GM06990 (cell line): ENCODE measurements around the gene CACFD1.

ENCODE experiments used
- DNase-seq: peaks from one replicate; pipeline ENCODE4 v3.0.0-alpha.2; 2011; ENCODE audit not compliant: insufficient read length; ENCODE audit errors: extremely low read depth
- H3K27me3 ChIP-seq: replicated peaks from 2 replicates; pipeline ENCODE4 v1.6.0; 2011; ENCODE audit warnings: low read length; ENCODE audit not compliant: control insufficient read depth, insufficient read depth
- H3K36me3 ChIP-seq: 2 replicates; pipeline ENCODE4 v1.5.1; 2011; ENCODE audit warnings: low read length; ENCODE audit not compliant: control insufficient read depth, insufficient read depth
- H3K4me3 ChIP-seq: replicated peaks from 2 replicates; pipeline ENCODE4 v1.5.1; 2011; ENCODE audit warnings: low read depth, mild to moderate bottlenecking, control low read depth, low read length
- CTCF ChIP-seq: IDR thresholded peaks from 2 replicates; pipeline ENCODE4 v1.5.1; 2011; ENCODE audit warnings: low read length, control low read depth, mild to moderate bottlenecking, inconsistent platforms; ENCODE audit not compliant: insufficient read depth, poor library complexity, severe bottlenecking

CACFD1 gene

DNA sequence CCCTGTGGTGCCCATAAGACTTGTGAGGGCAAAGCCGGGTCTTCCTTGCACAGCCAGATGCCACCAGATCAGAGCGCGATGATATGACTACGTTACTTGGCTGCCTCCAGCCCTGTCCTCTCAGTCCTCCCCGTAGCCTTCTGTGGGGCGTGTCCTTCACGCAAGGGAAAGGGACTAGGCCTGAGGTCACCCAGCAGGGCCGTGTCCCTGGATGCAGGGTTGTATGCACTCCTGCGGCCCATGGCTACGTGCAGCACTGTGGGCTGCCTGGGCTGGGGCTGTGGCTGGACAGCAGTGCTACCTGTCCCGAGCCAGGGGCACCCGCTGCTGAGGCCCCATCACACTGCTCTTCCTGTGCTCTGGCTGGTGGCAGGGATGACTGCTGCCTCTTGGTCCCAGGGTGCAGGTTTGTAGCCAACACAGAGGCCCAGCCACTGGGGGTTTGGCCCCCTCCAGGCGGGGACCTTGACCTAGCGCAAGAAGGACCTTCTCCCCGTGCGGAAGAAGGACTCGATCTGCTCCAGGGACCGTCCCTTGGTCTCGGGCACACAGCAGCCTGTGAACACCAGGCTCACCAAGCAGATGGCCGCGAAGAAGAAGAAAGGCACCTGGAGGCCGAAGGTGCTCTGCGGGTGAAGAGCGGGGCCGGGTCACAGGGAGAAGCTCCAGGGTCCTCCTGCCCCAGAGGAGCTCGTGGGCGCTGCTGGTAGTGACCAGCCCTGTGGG is 11.9 kb downstream of the CACFD1 start:
- no peak for TF ChIP-seq CTCF
- no peaks in the 10 kb centered on the region for H3K27me3 ChIP-seq
- no peak overlapping the region for H3K4me3 ChIP-seq
- H3K36me3 ChIP-seq = peaks cover 44% of the 10 kb centered on the region
- no peak for DNase-seq

GRCh38 chr9:133472277-133472645 is 12.5 kb downstream of the CACFD1 start:
- H3K4me3 ChIP-seq = no peak overlapping the region
- no peak for DNase-seq
- H3K36me3 ChIP-seq = peaks cover 45% of the 10 kb centered on the region
- TF ChIP-seq CTCF = no peak
- H3K27me3 ChIP-seq = no peaks in the 10 kb centered on the region

DNA sequence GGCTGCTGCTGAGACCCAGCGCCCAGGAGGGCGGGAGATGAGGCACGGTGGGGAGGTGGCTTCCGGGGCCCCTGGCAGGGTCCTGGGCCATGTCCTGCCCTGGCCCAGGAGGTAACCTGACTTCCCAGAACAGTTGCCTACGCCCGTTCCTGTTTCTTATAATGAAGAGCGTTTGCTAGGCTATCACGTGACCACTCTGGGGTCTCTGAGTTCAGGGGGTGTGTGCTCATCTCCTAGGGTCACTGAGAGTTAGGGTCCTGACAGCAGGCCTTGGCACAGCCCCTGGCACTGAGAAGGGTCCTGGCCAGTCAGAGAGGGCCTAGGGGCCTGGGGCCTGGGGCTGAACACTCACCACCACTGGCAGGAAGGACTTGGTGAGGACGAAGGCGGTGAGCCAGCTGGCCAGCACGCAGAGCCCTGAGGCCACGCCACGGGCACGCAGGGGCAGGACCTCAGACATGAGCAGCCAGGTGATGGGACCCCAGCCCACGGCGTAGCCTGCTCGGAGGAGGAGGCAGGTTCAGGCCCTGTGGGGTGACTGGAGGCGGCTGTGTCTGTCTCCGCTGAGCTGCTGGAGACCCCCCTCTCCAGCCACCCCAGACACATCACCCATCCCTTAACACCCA is 13.1 kb downstream of the CACFD1 start:
- no peak for TF ChIP-seq CTCF
- no peak overlapping the region for H3K4me3 ChIP-seq
- H3K36me3 ChIP-seq = peaks cover 45% of the 10 kb centered on the region
- DNase-seq = no peak
- no peaks in the 10 kb centered on the region for H3K27me3 ChIP-seq

GRCh38 chr9:133473743-133474142 is 14.0 kb downstream of the CACFD1 start:
- Histone ChIP-seq H3K27me3 (no peaks in the 10 kb centered on the region), H3K36me3 (peaks cover 45% of the 10 kb centered on the region), H3K4me3 (no peak overlapping the region)
- DNase-seq = no peak
- no peak for TF ChIP-seq CTCF

- no peaks in the 10 kb centered on the region for H3K27me3 ChIP-seq
- H3K4me3 ChIP-seq = no peak overlapping the region
- H3K36me3 ChIP-seq = peaks cover 45% of the 10 kb centered on the region
- no peak for TF ChIP-seq CTCF
- no peak for DNase-seq
Measured at GRCh38 chr9:133474215-133474614, 14.4 kb downstream of the CACFD1 start.
